GM08714 (cell line): ENCODE results near the gene IDUA.

Experiments
- H3K4me3 ChIP-seq: fragments of 200-500 bp; sonication (Bioruptor generic); 2 replicates; pipeline ENCODE4 v1.5.1; 2014; ENCODE audit warnings: mild to moderate bottlenecking, low read length, inconsistent platforms
- ZNF274 ChIP-seq: IDR thresholded peaks from 2 replicates; pipeline ENCODE4 v1.6.1; 2012; ENCODE audit warnings: mild to moderate bottlenecking, low read depth, low read length

IDUA gene

DNA sequence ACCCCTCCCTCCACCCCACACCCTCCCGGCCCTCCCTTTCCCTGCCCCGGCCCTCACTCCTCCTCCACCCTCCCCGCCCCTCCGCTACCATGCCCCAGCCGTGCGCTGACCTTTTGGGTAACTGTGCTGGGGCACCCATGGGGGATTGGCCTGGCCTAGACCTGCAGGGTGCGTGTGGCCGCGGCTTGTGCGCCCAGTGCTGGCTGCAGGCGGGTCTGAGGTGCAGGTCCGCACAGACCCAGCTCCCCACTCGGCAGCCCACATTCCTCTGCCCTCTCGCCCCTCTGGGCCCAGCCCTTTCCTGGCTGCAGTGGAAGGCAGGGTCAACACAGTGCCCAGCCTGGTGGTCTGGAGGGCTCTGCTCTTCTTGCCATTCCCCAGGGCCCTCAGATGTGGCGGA lies 49.3 kb downstream of the IDUA start:
- no peak for TF ChIP-seq ZNF274
- H3K4me3 ChIP-seq, result no peak overlapping the region

GRCh38 chr4:1036976-1037810 lies 50.3 kb downstream of the IDUA start:
- H3K4me3 ChIP-seq, result no peak overlapping the region
- TF ChIP-seq ZNF274, result no peak

DNA sequence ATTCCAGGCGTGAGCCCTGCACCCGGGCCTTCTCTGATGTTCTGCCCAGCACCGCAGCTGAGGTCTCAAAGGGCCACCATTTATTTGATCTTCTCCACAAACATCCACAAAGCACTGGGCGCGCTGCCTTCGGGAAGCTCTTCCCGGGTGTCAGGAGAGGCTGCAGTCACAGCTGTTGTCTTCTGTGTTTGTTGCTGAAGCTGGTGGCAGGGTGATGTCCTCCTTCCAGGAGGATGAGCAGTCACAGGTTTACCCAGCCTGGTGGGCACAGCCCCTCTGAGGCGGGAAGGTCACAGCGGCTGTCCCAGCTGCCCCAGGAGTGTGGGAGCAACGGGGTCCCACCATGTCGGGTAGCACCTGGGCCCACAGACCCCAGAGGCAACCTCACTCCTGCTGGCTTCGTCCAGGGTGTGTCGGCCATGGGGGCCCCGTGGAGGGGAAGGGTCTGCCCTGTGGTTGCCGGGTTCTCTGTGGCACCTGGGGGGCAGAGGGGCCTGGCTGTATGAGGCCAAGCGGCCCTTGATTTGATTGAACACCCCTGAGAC lies 52.2 kb downstream of the IDUA start:
- H3K4me3 ChIP-seq, result no peak overlapping the region
- no peak for TF ChIP-seq ZNF274

DNA sequence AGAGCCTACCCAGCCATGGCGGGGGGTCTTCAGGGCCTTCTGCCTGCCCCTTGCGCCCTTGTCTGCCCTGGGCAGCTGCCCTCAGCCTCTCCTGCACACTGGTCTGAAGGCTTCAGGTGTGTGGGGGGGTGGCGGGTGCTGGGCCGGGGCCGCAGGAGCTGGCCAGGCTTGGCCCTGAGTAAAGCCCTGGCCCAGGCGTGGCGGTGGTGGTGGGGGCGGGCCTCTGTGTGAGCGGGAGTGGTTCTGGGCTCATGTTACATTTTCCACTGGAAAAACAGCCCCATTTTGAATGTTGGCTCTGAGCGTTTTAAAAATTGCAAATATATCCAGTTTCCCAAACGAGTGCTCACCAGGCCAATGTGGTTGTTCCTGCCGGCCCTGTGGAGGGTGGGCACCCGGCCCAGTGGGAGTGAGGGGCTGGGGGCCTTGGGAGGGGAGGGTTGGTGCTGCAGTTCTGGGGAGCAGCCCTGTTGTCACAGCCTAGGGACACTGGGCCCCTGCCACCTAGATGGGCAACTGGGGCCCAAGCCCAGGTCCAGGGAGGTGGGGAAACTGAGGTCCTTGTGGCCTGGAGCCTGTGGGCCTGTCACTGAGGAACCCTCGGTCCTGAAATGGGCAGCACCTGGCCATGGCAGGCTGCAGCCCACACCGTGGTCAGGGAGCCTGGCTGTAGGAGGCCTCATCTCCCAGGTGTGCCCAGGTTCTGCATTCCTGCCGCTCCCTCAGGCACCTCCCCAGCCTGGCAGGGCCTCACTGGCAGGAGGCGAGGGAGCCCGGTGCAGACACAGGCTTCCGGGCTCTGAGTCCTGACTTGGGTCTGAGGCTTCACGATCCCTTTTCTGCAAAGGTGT lies 52.9 kb downstream of the IDUA start:
- H3K4me3 ChIP-seq, result no peak overlapping the region
- no peak for TF ChIP-seq ZNF274

DNA sequence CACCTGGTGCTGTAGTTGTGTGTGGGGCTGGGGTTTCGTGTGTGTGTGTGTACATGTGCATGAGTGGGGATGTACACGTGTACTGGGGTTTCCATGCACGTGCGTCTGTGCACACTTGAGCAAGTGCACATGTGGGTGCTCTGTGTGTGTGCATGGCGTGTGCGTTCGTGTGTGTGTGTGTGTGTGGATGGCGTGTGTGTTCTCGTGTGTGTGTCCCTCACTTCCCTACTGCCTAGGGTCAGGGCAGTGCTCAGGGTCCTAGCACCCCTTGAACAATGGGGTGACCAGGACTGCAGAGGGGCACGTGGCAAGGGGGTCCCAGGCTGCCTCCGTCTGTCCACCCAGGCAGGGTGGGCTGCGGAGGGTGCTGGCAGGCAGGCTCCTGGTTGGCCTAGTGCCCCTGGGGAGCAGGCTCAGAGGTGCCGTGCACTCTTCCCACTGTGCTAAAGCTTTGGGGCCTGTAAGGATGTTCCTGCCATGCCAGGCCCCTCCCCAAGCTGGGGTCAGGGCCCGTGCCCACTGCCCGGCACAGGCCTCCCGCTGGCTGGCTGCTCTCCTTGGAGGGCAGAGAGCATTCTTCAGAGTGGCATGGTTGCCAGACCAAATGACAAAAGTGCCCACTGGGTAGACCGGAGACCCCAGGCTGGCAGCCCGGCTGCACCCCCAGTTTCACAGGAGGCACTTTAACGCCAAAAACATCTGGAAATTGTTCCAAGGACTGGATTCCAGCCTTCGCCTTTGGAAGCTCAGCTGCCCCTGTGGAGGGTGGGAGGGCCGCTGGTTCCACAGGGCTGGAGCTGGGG lies 53.7 kb downstream of the IDUA start:
- no peak for TF ChIP-seq ZNF274
- no peak overlapping the region for H3K4me3 ChIP-seq

DNA sequence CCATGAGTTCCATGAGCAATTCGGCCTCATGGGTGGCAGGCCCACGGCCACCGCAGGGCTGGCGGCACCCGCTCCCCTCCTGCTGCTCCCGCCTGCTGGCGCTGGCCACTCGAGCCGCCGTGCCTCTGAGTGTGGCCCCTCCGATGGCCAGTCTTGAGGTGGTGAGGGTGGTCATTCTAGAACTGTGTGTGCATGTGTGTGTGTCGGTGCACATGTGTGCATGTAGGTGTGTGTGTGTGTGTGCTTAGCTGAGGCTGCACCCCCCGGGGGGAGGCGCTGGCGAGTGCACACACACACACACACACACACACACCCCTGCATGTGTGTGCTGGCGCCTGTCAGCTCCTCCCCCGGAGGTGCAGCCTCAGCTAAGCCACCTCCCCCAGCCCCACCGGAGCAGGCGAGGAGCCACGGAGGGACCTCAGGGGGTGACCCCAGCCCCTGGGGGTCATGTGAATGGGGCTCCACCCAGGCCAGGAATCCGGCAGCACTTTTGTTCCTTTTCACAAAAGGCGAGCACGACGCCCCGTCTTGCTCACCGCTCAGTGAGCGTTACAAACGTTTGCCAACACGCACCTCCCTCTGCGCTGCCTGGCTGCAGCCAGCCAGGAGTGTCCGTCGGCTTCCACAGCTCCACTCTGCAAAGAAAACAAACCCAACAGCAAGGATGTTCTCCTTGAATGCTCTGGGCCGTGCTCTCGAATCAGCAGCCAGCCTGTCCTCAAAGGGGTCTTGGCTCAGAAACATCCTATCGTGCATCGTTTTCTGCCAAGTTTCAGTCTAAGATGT lies 54.5 kb downstream of the IDUA start:
- no peak for TF ChIP-seq ZNF274
- H3K4me3 ChIP-seq, result no peak overlapping the region

DNA sequence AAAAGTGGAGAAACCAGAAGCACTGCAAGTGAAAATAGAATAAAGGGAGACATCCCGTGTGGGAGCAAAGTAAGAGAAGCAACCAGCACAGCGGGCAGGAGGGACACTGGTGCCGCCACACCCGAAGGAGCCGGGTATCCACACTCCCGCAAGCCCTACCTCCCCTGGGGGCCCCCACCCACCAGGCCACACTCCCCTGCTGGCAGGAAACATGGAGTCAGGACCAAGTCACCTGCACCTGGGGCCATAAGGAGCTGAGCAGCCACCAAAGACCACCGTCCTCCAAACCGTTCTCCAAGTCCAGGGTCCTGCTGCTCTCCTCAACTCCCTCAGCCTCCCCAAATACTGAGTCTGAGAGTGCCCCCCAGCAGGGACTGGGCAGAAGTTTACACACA lies 55.1 kb downstream of the IDUA start:
- no peak overlapping the region for H3K4me3 ChIP-seq
- TF ChIP-seq ZNF274, result no peak

- no peak overlapping the region for H3K4me3 ChIP-seq
- TF ChIP-seq ZNF274, result no peak
These were observed 55.7 kb downstream of the IDUA start for GRCh38 chr4:1042352-1043055.

- no peak for TF ChIP-seq ZNF274
These were observed 56.3 kb downstream of the IDUA start for GRCh38 chr4:1043162-1043561.

DNA sequence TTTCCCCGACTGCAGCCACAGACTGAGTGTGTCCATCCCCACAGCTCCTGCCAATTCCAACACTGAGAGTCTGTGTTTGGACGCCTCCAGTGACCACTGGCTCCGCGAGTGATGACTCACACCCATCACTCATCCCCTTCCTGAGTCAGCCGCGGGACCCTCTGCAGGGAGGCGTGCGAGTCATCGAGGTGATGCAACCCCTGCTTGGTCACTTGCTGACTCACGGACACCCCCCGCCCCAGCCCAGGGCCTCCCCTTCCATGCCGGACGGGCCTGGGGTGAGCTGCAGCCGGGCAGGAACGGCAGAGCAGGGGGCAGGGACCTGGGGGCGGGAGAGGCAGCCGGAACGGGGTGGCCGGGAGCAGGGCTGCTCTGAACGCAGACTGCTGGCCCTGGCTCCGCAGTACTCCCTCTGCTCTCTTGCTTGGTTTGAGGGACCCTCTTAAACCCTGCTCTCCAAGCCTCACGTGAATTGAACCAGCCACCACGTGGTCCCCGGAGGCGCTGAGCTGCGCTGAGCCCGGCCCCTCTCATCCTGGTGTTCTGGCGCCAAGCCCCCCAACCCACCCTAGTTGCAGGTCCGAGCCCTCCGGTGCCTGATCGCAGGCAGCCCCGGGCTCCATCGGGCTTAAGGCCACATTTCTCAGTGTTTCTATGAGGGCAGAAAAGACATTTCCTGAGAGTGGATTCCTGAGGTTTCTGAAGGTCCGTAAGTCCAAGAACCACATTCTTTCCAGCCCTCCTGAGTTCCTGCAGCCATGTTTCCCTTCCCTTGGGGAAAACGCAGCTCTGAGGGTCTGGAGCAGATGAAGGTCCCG lies 57.0 kb downstream of the IDUA start:
- no peak overlapping the region for H3K4me3 ChIP-seq

More at GRCh38 chr4:1043162-1043561, 56.3 kb downstream of the IDUA start:
- no peak overlapping the region for H3K4me3 ChIP-seq

GRCh38 chr4:1044469-1045192 lies 57.8 kb downstream of the IDUA start:
- H3K4me3 ChIP-seq, result no peak overlapping the region
- TF ChIP-seq ZNF274, result no peak

More for the DNA sequence above, 57.0 kb downstream of the IDUA start:
- no peak for TF ChIP-seq ZNF274

DNA sequence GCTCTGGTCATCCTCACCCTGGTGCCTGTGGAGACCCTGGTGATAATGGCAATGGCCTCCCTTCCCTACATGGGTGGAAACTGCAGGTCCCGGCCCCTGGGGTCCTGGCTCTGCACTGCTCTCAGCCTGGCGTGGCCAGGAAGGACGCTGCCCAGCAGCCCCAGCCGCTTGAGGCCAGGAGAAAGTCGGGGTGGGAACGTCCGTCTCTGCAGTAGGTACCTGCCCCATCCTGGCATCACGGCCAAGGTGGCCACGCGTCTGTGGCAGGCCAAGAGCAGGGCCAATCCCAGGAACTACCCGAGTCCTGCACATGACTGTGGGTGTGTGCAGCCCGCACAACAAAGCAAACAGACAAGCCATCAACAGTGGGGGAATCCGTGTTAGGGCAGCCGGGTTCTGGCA lies 58.4 kb downstream of the IDUA start:
- no peak overlapping the region for H3K4me3 ChIP-seq
- no peak for TF ChIP-seq ZNF274
